NCI-H1436 treated with DMSO at 0.1 percent for 48 hours (cell line): ENCODE data around the gene SND1.

Experiments
- DNase-seq: peaks from one replicate; lab custom pipeline; 2025; lab: John Stamatoyannopoulos, UW

The SND1 gene

GRCh38 chr7:127935847-127936376 is 283.9 kb downstream of the SND1 start:
- DNase-seq = no peak

DNA sequence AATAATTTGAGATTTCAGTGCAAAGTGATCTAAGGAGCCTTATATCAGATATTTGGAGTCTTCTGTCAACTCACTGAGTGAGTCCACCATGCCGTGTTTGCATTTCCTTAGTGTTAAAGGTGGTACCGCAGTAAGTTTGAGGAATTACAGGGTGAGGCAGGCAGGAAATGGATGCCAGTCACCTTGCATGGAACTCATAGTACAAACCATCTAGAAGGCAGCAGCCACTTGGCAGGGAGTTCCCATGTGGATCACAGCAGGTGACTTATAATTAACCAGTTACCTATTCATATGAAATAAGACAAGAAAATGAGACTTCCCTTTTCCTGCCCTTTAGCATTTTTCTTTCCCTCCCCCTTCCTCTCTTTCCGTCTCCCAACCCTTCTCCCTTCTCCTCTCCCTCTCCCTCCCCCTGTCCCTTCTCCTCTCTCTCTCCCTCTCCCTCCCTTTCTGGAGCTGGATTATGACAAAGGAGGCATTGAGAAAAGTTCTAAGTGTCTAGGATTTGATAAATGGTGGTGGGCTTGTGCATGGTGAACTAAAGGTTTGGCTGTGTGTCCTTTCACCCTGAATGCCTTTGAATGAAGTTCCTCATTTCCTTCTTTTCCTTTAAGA is 285.2 kb downstream of the SND1 start:
- no peak for DNase-seq

DNA sequence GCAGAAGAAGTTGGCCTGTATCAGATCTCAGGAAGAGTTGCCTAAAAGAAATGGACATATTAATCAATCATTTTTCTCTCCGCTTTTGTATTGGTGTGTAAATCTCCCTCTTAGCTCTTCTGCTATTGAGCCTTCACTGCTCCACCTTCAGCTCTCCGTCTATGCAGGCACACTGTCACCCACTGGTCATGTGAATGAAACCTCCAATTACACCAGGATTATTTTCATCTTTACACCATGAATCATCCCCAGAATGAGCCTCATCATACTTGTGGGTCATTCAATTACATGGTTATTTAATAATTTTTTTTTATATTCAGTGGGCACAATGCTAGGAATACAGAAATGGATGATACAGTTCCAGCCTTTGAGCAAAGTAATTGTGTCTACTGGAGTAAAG is 286.6 kb downstream of the SND1 start:
- no peak for DNase-seq

- DNase-seq = no peak
Observed at GRCh38 chr7:127940381-127941160, 288.6 kb downstream of the SND1 start.

DNA sequence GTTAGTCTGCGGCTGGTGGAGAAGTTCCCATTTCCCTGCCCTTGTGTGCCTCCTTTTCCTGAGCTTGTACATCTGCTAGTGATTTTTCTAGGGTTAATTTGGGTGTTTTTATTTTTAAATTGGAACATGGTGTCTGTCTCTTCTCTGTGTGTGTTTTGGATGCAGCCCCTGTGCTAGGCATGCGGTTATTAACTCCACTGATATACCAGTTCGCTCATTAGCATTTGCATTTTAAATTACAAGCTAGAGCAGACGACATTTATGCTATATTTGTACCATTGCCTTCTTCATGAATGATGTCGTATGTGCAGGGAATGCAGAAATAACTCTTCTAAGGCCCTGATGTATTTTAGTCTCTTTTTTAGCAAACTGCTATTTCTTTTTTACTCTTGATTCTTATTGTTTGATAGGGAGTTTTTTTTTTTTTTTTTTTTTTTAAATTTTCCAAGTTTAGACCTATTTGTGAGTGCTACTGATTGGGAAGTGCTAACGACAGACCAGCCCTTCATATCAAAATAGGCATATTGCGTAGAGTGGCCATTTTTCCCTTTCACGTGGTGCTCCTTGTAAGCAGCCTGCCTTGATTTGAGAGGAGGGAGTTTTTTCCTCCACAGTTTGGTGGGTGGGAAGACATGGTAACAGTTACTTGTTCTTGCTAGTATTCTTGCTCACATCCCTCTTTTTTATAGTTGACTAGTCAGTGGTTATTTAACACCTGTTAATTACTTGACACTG is 289.6 kb downstream of the SND1 start:
- DNase-seq = no peak

- no peak for DNase-seq
Observed at GRCh38 chr7:127943541-127944521, 291.8 kb downstream of the SND1 start.

DNA sequence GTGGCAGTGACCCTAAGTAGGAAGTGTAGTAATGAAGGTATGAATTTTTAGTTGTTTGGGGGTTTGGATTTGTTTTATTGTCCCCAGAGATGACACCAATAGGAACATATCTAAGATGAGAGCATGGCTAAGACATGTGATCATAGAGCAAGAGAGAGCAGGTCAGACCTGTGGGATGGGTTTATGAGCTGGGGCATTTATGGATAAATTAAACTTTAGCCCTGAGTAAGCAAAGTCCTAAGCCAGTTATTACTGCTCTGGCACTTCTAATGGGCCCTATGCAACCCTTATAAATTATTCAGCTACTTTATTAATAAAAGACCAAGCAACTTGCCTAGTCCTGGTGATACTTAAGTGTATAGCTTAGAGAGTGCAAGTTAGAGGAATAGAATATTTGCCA is 294.1 kb downstream of the SND1 start:
- no peak for DNase-seq

- no peak for DNase-seq
Observed at GRCh38 chr7:127946847-127947246, 294.9 kb downstream of the SND1 start.

- DNase-seq = no peak
Observed at GRCh38 chr7:127948312-127948711, 296.3 kb downstream of the SND1 start.

GRCh38 chr7:127948930-127949329 is 296.9 kb downstream of the SND1 start:
- no peak for DNase-seq

DNA sequence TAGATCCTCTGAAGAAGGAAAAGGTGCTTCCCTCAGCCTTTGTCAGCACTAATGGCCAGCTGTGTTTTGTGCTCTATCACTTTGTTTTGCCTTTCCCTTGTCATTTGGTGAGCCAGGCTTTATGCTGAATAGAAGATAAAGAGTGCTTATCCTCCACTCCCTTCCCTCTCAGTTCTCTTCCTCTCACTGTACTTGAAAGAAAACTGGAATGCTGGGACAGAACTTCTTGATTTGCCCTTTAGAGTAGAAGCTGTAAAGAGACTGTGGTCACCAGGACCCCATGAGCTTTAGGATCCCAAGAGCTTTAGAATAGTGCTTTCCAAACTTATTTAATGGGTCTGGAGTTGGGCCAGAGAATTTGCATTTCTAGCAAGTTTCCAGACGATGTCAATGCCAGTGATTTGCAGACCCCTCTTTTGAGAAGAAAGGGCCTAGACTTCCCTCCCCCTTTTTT is 297.8 kb downstream of the SND1 start:
- no peak for DNase-seq

DNA sequence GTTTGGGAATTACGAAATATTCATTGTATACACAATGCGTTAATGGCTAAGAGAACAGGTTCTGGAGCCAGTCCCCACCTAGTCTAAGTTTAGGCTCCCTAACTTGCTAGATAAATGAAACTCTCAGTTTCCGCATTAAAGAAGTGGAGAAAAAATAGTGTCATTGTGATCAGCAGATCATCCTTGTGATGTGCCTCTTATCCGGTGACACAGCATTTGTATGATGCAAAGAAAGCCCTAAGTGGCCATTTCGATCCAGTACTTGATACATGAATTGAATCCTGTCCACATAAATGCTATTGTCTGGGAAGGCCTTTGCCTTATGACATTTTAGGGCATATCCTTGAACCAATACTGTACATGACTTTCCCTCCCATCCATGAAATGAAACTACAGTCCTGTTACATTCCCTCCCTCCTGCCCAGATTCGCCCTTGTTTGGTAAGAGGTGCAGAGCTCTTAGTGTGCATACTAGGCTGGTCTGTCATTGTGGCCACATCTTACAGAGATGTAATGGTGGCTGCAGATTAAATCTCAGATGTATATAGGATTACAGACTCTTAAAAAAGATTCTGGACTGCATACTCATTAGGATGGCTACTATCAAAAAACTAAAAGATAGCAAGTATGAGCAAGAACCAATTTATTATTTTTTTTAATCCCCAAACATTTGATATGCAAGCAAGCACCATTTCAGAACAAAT is 298.4 kb downstream of the SND1 start:
- DNase-seq = no peak

GRCh38 chr7:127953423-127954356 is 301.7 kb downstream of the SND1 start:
- no peak for DNase-seq

- DNase-seq = no peak
Observed at GRCh38 chr7:127954357-127954748, 302.4 kb downstream of the SND1 start.

DNA sequence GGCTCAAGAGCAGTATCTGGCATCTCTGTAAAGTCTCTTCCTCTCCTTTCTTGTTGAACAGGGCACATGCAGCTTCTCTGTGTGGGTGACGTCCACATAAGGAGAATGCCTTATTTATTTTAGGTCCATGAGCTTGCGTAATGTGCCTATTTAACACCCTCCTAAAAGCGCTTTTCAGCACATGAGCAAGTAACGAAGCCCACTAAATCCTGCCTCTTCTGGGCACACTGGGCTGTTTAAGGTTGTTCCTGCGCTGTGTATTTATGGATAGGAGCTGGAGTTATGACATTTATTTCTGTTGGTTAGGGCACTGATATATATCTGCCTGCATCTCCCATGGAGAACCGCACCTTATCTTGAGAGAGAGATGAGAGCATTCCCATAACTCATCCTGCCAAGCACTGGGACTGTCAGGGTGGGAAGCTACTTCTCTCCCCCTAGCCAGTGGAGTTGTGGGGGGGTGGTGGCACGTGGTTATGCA is 303.1 kb downstream of the SND1 start:
- no peak for DNase-seq

GRCh38 chr7:127957886-127958285 is 305.9 kb downstream of the SND1 start:
- DNase-seq = no peak

DNA sequence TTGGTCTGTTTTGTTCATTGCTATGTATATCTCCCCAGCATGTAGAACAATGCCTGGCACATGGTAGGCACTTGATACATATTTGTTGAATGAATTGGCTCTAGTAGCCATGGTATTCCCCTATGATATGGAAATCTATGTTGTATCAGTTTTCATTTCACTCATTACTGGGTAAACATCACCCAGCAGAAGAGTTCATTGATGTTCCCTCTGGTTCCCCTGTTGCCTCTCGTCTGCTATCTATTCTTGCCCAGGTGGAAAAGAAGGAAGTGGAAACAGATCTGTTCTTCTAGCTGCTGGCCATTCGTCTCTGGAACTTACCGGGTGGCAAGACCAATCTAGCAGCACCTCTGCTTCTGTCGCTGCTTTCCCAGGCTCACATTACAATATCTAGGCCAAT is 307.8 kb downstream of the SND1 start:
- no peak for DNase-seq

DNA sequence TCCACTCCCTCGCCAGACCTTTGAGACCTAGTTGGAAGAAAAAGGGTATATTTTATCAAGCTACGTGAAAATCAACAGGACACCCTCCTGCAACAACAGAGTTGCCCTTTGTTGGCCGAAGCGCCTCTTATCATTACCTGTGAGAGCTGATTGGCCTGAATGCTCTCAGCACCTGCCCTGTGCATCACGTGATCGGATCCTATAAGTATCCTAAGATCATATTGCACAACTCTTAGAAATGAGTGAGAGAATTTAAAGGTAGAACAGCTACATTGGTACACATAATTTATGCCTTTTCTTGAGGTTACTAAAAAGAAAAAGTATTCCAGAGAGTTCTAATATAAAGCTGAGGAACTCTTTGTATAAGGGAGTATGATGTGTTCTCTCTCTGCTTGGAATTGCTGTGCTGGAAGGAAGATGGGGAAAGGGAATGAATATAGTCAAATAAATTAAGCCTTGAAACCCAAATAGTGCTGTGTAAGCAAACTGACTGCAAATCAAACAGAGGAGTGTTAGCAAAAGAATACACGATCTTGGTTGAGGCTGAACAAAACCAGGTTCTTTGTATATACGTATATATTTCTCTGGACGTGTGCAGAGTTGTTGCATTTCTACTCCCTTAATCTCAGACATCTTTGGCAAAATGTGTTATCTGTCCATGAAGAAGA is 309.9 kb downstream of the SND1 start:
- peak; percentile 15 for DNase-seq
